ENCODE results near the gene RHBDD1. TPM values are rescaled to one million over a fixed set of nuclear protein-coding genes. Genes with fewer than 3 reads are reported as not detected.

Gene RHBDD1
- polyA plus RNA-seq, 1 of the 3 experiments (the other 2 are of a cell fraction) = 10.3 TPM

DNA sequence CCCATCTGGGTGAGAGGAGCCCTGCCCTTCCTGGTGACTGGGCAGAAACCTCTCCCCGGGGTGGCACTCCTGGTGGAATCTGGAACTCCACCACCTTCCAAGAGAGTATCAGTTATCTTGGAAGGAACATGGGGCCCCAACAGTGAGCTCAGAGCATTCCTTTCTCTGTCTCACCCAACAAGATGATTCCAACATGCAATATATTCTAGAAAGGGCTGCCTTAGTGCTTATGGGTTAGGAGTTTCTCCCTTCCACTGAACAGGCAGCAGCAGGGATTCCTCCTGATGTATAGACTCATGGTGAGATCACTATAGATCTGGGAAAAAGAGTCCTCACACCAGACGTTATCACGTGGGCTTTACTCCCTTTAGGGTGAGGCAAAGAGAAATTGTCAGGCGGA is 181.0 kb downstream of the RHBDD1 start:
- DNase-seq = no peak
- 38% methylated on average over 4 of the region's 4 CpGs for WGBS (ENCODE audit: low lambda C conversion rate)
- no peaks in the 10 kb centered on the region for H3K9me2 ChIP-seq
- ChIA-PET CTCF (interaction anchor here (1.0 kb wide), 1 partner anchor 16 kb away, joined by 6 read pairs; no protein-coding TSS in a partner anchor), POLR2A (no interaction called here)
- H3F3A ChIP-seq (replicated peaks; ENCODE audit: insufficient read depth) = no peaks in the 10 kb centered on the region
- no peaks in the 10 kb centered on the region for H4K20me1 ChIP-seq (ENCODE audit: insufficient read depth)
- no peaks in the 10 kb centered on the region for H3K36me3 ChIP-seq (replicated peaks in 1 of 2; ENCODE audit: control insufficient read depth in 1 of 2, insufficient read depth in 2 of 2, low read length in 1 of 2)
- TF ChIP-seq TAF1 (IDR thresholded peaks at IDR 0.05; ENCODE audit: borderline replicate concordance, low read depth, low read length) = no peak
- TF ChIP-seq, protein P1, sequence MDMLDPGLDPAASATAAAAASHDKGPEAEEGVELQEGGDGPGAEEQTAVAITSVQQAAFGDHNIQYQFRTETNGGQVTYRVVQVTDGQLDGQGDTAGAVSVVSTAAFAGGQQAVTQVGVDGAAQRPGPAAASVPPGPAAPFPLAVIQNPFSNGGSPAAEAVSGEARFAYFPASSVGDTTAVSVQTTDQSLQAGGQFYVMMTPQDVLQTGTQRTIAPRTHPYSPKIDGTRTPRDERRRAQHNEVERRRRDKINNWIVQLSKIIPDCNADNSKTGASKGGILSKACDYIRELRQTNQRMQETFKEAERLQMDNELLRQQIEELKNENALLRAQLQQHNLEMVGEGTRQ (IDR thresholded peaks at IDR 0.05; ENCODE audit: borderline replicate concordance, low read depth, low read length) = no peak
- TF ChIP-seq NFIC (IDR thresholded peaks at IDR 0.05; ENCODE audit: borderline replicate concordance) = no peak
- no peak for TF ChIP-seq JUND (IDR thresholded peaks at IDR 0.05)
- TF ChIP-seq NRF1 (IDR thresholded peaks at IDR 0.05; ENCODE audit: low read depth, low read length) = no peak
- TF ChIP-seq RXRA (IDR thresholded peaks at IDR 0.05; ENCODE audit: borderline replicate concordance, low read depth) = no peak
- TF ChIP-seq, protein P2, sequence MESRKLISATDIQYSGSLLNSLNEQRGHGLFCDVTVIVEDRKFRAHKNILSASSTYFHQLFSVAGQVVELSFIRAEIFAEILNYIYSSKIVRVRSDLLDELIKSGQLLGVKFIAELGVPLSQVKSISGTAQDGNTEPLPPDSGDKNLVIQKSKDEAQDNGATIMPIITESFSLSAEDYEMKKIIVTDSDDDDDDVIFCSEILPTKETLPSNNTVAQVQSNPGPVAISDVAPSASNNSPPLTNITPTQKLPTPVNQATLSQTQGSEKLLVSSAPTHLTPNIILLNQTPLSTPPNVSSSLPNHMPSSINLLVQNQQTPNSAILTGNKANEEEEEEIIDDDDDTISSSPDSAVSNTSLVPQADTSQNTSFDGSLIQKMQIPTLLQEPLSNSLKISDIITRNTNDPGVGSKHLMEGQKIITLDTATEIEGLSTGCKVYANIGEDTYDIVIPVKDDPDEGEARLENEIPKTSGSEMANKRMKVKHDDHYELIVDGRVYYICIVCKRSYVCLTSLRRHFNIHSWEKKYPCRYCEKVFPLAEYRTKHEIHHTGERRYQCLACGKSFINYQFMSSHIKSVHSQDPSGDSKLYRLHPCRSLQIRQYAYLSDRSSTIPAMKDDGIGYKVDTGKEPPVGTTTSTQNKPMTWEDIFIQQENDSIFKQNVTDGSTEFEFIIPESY (IDR thresholded peaks at IDR 0.05; ENCODE audit: borderline replicate concordance, low read depth) = no peak
- TF ChIP-seq, protein P3, sequence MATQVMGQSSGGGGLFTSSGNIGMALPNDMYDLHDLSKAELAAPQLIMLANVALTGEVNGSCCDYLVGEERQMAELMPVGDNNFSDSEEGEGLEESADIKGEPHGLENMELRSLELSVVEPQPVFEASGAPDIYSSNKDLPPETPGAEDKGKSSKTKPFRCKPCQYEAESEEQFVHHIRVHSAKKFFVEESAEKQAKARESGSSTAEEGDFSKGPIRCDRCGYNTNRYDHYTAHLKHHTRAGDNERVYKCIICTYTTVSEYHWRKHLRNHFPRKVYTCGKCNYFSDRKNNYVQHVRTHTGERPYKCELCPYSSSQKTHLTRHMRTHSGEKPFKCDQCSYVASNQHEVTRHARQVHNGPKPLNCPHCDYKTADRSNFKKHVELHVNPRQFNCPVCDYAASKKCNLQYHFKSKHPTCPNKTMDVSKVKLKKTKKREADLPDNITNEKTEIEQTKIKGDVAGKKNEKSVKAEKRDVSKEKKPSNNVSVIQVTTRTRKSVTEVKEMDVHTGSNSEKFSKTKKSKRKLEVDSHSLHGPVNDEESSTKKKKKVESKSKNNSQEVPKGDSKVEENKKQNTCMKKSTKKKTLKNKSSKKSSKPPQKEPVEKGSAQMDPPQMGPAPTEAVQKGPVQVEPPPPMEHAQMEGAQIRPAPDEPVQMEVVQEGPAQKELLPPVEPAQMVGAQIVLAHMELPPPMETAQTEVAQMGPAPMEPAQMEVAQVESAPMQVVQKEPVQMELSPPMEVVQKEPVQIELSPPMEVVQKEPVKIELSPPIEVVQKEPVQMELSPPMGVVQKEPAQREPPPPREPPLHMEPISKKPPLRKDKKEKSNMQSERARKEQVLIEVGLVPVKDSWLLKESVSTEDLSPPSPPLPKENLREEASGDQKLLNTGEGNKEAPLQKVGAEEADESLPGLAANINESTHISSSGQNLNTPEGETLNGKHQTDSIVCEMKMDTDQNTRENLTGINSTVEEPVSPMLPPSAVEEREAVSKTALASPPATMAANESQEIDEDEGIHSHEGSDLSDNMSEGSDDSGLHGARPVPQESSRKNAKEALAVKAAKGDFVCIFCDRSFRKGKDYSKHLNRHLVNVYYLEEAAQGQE (IDR thresholded peaks at IDR 0.05; ENCODE audit: low read depth, low read length) = no peak
- H3K9ac ChIP-seq = no peak overlapping the region
- H3K27me3 ChIP-seq (ENCODE audit: insufficient read depth) = no peaks in the 10 kb centered on the region
- H3K9me3 ChIP-seq = no peaks in the 10 kb centered on the region
- no peak overlapping the region for H3K4me3 ChIP-seq (ENCODE audit: low read depth in 2 of 2, low read length in 1 of 2)
- H3K4me2 ChIP-seq = no peak overlapping the region
- H3K27ac ChIP-seq (ENCODE audit: low read depth in 2 of 2, low read length in 1 of 2) = no peak overlapping the region
- no peak overlapping the region for H2AFZ ChIP-seq (ENCODE audit: low read depth)
- H3K4me1 ChIP-seq (ENCODE audit: control insufficient read depth in 1 of 2, insufficient read depth in 2 of 2, low read depth in 1 of 2, low read length in 1 of 2) = peaks cover 0 to 2% of the 10 kb centered on the region in 2 experiments; a peak in 1 of 4 replicates
- no peaks in the 10 kb centered on the region for H3K79me2 ChIP-seq (ENCODE audit: insufficient read depth)

DNA sequence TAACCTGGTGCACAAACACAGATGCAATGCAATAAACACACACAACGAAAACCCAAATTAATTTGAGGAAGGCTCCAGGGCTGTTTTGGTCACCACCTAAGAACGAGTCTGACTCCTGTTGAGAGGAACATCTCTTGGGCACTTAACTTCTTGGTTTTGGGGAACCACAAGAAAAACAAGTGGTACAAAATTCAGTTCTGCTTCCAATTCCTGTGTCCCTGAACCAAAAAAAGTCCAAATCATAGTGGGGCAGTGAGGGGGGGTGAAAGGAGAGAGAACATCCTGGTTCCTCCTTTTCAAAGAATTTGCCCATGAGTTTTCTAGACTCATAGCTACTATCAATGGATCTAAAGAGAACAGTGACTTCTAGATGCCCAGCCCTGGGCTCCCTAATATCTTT is 184.6 kb downstream of the RHBDD1 start:
- no peak overlapping the region for H3K4me3 ChIP-seq (ENCODE audit: low read depth in 2 of 2, low read length in 1 of 2)
- H3K4me2 ChIP-seq = no peak overlapping the region
- CTCF ChIA-PET = interaction anchor here (4.0 kb wide), 1 partner anchor 14 kb away, joined by 30 read pairs; no protein-coding TSS in a partner anchor
- no peak overlapping the region for H2AFZ ChIP-seq (ENCODE audit: low read depth)
- H3K9ac ChIP-seq = no peak overlapping the region
- TF ChIP-seq POLR2AphosphoS5 (IDR thresholded peaks at IDR 0.05; ENCODE audit: low read depth, low read length) (no peak), RCOR1 (IDR thresholded peaks at IDR 0.05; ENCODE audit: low read length) (no peak), FOSL2 (IDR thresholded peaks at IDR 0.05; ENCODE audit: borderline replicate concordance, low read depth) (no peak)
- TF ChIP-seq, protein P3 (IDR thresholded peaks at IDR 0.05; ENCODE audit: low read depth, low read length) = no peak
- TF ChIP-seq, protein P4, sequence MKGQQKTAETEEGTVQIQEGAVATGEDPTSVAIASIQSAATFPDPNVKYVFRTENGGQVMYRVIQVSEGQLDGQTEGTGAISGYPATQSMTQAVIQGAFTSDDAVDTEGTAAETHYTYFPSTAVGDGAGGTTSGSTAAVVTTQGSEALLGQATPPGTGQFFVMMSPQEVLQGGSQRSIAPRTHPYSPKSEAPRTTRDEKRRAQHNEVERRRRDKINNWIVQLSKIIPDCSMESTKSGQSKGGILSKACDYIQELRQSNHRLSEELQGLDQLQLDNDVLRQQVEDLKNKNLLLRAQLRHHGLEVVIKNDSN (IDR thresholded peaks at IDR 0.05; ENCODE audit: borderline replicate concordance, low read depth) = no peak
- TF ChIP-seq, protein P5, sequence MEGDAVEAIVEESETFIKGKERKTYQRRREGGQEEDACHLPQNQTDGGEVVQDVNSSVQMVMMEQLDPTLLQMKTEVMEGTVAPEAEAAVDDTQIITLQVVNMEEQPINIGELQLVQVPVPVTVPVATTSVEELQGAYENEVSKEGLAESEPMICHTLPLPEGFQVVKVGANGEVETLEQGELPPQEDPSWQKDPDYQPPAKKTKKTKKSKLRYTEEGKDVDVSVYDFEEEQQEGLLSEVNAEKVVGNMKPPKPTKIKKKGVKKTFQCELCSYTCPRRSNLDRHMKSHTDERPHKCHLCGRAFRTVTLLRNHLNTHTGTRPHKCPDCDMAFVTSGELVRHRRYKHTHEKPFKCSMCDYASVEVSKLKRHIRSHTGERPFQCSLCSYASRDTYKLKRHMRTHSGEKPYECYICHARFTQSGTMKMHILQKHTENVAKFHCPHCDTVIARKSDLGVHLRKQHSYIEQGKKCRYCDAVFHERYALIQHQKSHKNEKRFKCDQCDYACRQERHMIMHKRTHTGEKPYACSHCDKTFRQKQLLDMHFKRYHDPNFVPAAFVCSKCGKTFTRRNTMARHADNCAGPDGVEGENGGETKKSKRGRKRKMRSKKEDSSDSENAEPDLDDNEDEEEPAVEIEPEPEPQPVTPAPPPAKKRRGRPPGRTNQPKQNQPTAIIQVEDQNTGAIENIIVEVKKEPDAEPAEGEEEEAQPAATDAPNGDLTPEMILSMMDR (IDR thresholded peaks at IDR 0.05) = no peak
- peaks cover 0 to under 1% of the 10 kb centered on the region in 2 experiments; a peak in 1 of 4 replicates for H3K4me1 ChIP-seq (ENCODE audit: control insufficient read depth in 1 of 2, insufficient read depth in 2 of 2, low read depth in 1 of 2, low read length in 1 of 2)
- H3K9me3 ChIP-seq = no peaks in the 10 kb centered on the region
- H3K9me2 ChIP-seq = no peaks in the 10 kb centered on the region
- H3K79me2 ChIP-seq (ENCODE audit: insufficient read depth) = no peaks in the 10 kb centered on the region
- no peak overlapping the region for H3K27ac ChIP-seq (ENCODE audit: low read depth in 2 of 2, low read length in 1 of 2)
- H3K36me3 ChIP-seq (replicated peaks in 1 of 2; ENCODE audit: control insufficient read depth in 1 of 2, insufficient read depth in 2 of 2, low read length in 1 of 2) = no peaks in the 10 kb centered on the region
- H3F3A ChIP-seq (replicated peaks; ENCODE audit: insufficient read depth) = no peaks in the 10 kb centered on the region
- POLR2A ChIA-PET = no interaction called here
- no peaks in the 10 kb centered on the region for H4K20me1 ChIP-seq (ENCODE audit: insufficient read depth)
- WGBS (ENCODE audit: low lambda C conversion rate) = 33% methylated on average over 2 of the region's 2 CpGs
- no peak for DNase-seq
- no peaks in the 10 kb centered on the region for H3K27me3 ChIP-seq (ENCODE audit: insufficient read depth)

Measured in SK-N-SH (cell line).